SIG-M5 (cell line): Measurements from ENCODE around the gene TACR1.
"Not testable (repeated sequence)": the region's sequence is repeated elsewhere in the genome, so short reads cannot be mapped to it uniquely, and the experiment has no call there.

ENCODE experiments used
- DNase-seq: peaks from one replicate; lab custom pipeline; 2025; lab: John Stamatoyannopoulos, UW

TACR1 gene, protein sequence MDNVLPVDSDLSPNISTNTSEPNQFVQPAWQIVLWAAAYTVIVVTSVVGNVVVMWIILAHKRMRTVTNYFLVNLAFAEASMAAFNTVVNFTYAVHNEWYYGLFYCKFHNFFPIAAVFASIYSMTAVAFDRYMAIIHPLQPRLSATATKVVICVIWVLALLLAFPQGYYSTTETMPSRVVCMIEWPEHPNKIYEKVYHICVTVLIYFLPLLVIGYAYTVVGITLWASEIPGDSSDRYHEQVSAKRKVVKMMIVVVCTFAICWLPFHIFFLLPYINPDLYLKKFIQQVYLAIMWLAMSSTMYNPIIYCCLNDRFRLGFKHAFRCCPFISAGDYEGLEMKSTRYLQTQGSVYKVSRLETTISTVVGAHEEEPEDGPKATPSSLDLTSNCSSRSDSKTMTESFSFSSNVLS

GRCh38 chr2:75199428-75200011, at the start of gene TACR1:
TACR1 (minus strand) TSS chr2:75199520; CDS start chr2:75198934, 586 bp downstream.
- no peak for DNase-seq

- DNase-seq, result not testable (repeated sequence)
Observed at GRCh38 chr2:75248581-75248980, 49.3 kb upstream of the TACR1 start.

GRCh38 chr2:75246441-75247167, 47.3 kb upstream of the TACR1 start:
- DNase-seq, result no peak

GRCh38 chr2:75243219-75243618, 43.9 kb upstream of the TACR1 start:
- no peak for DNase-seq

DNA sequence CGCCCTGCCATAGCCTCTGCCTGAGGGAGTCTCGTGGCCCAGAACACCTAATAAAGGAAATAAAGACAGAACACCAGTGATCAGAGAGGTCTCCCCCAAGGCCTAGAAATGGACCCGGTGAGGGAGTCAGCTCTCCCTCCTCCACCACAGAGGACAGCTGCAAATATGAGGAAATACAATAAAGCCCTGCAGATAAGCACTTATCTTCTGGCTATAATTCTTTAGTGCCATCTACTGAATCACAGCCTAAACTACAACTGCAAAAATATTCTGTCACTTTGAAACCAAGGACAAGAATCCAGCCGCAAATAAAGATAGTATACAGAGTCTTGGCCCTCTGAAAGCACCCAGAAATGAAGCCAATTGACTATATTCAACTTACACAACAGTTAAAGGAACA, 42.4 kb upstream of the TACR1 start:
- no peak for DNase-seq

- no peak for DNase-seq
Observed at GRCh38 chr2:75238670-75239330, 39.5 kb upstream of the TACR1 start.

GRCh38 chr2:75237296-75237695, 38.0 kb upstream of the TACR1 start:
- no peak for DNase-seq

DNA sequence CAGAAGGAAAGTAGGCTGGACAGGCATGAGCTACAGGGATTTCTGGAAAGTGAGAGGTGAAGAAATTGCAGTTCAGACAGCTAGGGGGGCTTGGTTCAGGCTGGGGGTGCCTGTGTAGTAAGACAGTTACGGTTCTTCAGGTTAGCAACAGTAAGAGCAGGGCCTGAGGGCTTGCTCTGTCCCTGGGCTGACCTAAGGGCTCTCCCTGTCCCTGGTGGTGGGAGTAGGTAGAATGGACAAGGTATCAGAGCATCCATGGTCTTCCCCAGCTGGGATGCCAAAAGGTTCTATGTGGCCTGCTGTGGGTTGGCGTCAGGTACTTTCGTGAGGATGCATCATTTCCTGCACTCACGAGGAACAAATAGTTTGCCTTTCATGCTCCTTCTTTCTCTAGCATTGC, 34.6 kb upstream of the TACR1 start:
- no peak for DNase-seq

DNA sequence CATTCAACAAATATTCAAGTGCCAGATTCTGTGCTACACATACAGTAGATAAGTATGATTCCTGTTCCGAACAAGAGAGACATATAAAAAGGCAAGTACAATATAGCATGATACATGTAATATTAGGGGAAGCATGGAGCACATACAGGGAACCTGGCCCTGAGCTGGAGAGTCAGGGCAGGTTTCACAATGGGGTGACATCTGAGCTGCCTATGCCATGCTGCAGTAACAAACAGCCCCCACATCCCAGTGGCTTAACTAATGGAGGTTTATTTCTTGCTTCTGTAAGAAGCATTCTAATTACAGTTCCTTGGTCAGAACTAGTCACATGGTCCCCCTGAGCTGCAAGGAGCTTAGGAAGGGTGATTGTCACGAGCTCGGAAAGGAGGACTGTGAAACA, 27.3 kb upstream of the TACR1 start:
- no peak for DNase-seq

DNA sequence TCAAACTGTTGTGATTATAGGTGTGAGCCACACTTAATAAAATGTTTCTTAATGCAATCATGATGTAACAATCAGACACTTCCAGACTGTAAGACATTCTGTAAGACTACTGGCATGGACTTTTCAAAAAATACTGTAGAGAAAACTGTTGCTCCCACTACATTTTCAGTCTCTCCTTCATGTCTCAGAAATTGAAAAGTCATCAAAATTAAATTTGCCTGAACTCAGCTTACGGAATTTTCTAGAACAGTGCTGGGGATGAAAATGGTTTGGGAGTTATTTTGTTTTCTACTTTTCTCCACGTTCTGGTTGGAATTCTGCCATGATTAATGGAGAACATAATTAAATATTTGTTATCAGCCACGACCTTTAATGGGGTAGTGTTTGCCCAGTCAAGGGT, 26.8 kb upstream of the TACR1 start:
- no peak for DNase-seq

DNA sequence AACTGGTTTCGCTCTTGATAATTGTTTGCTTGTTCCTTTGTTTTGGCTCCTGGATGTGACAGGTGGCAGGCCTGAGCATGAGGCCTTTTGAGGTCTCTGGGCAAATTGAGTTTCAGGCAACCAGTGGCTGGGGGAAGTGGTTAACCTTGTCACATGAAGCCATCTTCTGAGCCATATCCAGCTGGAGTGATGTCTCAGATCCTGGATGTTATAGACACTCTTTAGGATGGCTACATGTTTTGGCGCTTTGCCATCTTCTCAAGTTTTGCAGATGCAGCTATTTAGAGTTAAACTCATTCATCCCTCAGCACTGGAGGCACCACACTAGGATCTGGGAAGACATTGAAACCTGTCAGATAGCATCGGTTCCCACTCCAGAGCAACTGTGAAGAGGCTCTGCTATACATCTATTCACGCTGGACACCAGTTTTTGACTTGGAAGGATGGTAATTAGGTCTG, 25.3 kb upstream of the TACR1 start:
- no peak for DNase-seq

GRCh38 chr2:75222527-75222926, 23.2 kb upstream of the TACR1 start:
- no peak for DNase-seq

GRCh38 chr2:75221862-75222261, 22.5 kb upstream of the TACR1 start:
- DNase-seq, result no peak

DNA sequence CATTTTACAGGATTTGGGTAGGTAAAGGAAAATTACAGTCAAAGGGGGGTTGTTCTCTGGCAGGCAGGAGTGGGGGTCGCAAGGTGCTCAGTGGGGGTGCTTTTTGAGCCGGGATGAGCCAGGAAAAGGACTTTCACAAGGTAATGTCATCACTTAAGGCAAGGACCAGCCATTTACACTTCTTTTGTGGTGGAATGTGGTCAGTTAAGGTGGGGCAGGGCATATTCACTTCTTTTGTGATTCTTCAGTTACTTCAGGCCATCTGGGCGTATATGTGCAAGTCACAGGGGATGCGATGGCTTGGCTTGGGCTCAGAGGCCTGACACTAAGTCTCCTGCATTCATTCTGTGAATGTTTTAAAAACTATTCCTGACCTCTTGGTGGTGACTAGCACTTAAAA, 19.9 kb upstream of the TACR1 start:
- DNase-seq, result not testable (repeated sequence)

- DNase-seq, result no peak
Observed at GRCh38 chr2:75211266-75211770, 12.0 kb upstream of the TACR1 start.

- DNase-seq, result no peak
Observed at GRCh38 chr2:75210409-75210808, 11.1 kb upstream of the TACR1 start.

DNA sequence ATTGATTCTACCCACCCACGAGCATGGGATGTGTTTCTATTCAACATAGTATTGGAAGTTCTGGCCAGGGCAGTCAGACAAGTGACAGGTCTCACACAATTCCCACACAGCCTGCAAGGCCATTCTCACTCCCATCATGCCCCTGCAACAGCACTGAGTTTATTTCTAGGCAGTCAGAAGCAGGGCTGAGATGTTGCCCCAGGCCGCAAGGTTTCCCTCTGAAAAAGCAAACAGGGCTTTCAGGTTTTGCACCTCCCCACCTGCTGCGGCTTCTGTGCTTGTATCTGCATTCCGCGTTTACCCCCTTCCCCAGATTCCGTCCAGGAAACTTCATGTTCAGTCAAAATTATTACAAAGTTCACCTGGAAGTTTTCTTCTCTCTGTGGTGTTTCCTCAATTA, 9.4 kb upstream of the TACR1 start:
- no peak for DNase-seq

- DNase-seq, result no peak
Observed at GRCh38 chr2:75204833-75205232, 5.5 kb upstream of the TACR1 start.

DNA sequence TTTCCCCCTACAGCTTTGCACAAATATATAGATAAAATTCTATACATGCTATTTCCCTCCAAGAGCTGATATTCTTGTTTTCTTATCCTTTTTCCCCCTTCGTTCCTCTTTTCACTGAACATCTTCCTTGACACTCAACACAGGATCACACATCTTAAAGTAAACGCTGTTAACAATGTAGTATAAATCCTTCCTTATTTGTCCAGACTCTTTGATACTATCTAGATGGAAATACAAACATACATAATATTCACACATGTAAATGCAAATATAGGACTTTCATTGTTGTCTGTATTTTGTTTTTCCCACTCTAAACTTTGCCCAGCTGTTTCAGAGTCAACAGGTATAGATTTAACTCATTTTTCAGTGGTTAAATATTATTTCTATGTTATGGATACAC, 3.0 kb upstream of the TACR1 start:
- DNase-seq, result no peak

- DNase-seq, result no peak
Observed at GRCh38 chr2:75200140-75201096, 1.1 kb upstream of the TACR1 start.

DNA sequence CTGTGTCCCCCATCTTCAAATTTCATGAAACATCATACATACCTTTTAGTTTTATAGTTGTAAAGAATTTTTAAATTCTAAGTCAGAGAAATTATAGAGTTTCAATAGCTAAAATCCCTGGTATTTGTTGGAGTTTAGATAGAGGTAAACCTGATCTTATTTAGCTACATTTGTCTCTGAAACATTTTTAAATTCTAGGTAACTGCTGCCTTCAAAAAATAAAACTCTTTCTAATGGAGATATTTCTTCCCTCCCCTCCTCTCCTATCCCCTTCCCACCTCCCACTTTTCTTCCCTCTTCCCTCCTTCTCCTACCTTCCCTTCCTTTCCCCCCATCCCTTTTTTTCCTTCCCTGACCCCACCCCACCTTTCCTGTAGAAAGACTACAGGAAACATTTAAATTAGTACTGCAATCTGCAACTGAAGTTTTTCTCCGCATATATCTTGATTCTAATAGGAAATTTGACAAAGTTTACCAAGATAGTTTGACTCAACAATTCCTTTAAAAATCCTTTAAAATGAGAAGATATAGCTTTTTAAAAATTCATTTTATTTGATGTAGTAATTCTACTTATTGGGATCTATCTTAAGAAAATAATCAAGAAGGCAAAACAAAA, 4.1 kb downstream of the TACR1 start:
- DNase-seq, result no peak
